OCI-LY7 (cell line): ENCODE results near the gene CD74. TPM values are rescaled to one million over a fixed set of nuclear protein-coding genes. Genes with fewer than 3 reads are reported as not detected.

Experiments used
- BruUV-seq: library from RNA; stranded (reverse); fragments of 400-500 nt; replicated peaks from 2 replicates; lab custom pipeline; 2021; lab: Mats Ljungman, UMichigan
- CTCF ChIA-PET: fragments of 300-600 bp; sonication (Branson Sonifier 250); formaldehyde crosslinking; loops from one replicate; lab custom pipeline; 2022; ENCODE audit warnings: antibody characterized with exemption; ENCODE audit not compliant: unreplicated experiment; lab: Charles Lee
- POLR2A ChIA-PET: fragments of 300-600 bp; sonication (Branson Sonifier 250); formaldehyde crosslinking; loops from one replicate; lab custom pipeline; 2022; ENCODE audit warnings: antibody characterized with exemption; lab: Charles Lee
- DNase-seq: peaks from one replicate; pipeline ENCODE4 v3.0.0-alpha.2; 2015; ENCODE audit warnings: low spot score
- H2AFZ ChIP-seq: fragments of 200-600 bp; sonication (generic), shearing (Covaris generic); 2 replicates; pipeline ENCODE4 v1.6.1; 2014; ENCODE audit warnings: mild to moderate bottlenecking, antibody characterized with exemption, low read length, moderate library complexity
- H3K27ac ChIP-seq: fragments of 200-600 bp; sonication (generic); 2 replicates; pipeline ENCODE4 v1.5.1; 2014; ENCODE audit warnings: mixed run types, low read depth, mild to moderate bottlenecking, moderate library complexity, low read length, inconsistent platforms; ENCODE audit not compliant: poor library complexity, severe bottlenecking
- H3K36me3 ChIP-seq: fragments of 200-600 bp; sonication (generic); 2 replicates; pipeline ENCODE4 v1.6.1; 2014; ENCODE audit warnings: mild to moderate bottlenecking, antibody characterized with exemption, low read length, moderate library complexity, mixed read lengths; ENCODE audit not compliant: insufficient read depth
- H3K4me1 ChIP-seq: fragments of 200-600 bp; sonication (generic); 2 replicates; pipeline ENCODE4 v1.5.1; 2014; ENCODE audit warnings: mild to moderate bottlenecking, low read length; ENCODE audit not compliant: insufficient read depth, poor library complexity, severe bottlenecking
- H3K4me2 ChIP-seq: fragments of 200-600 bp; sonication (generic); 2 replicates; pipeline ENCODE4 v1.6.1; 2014; ENCODE audit warnings: mild to moderate bottlenecking, low read length
- H3K4me3 ChIP-seq: fragments of 200-600 bp; sonication (generic); 2 replicates; pipeline ENCODE4 v1.5.1; 2014; ENCODE audit warnings: mild to moderate bottlenecking, low read depth, low read length; ENCODE audit not compliant: poor library complexity, severe bottlenecking
- H3K79me2 ChIP-seq: fragments of 200-600 bp; sonication (generic); 2 replicates; pipeline ENCODE4 v1.6.1; 2016; ENCODE audit warnings: low read depth, mild to moderate bottlenecking, low read length, moderate library complexity, mixed read lengths; ENCODE audit not compliant: insufficient read depth
- H3K9me2 ChIP-seq: fragments of 200-600 bp; sonication (generic); 2 replicates; pipeline ENCODE4 v1.6.1; 2016; ENCODE audit warnings: mild to moderate bottlenecking, low read length, mixed read lengths; ENCODE audit not compliant: insufficient read depth
- H3K9me3 ChIP-seq: fragments of 200-600 bp; sonication (generic); 2 replicates; pipeline ENCODE4 v1.6.1; 2014; ENCODE audit warnings: mild to moderate bottlenecking, mixed run types, low read length, mixed read lengths
- H4K20me1 ChIP-seq: fragments of 200-600 bp; sonication (generic); 2 replicates; pipeline ENCODE4 v1.6.1; 2014; ENCODE audit warnings: mild to moderate bottlenecking, antibody characterized with exemption, low read length, moderate library complexity, mixed read lengths; ENCODE audit not compliant: insufficient read depth
- CTCF ChIP-seq: fragments of 200-600 bp; sonication (generic); conservative IDR thresholded peaks from 2 replicates; pipeline ENCODE4 v1.5.1; 2014; ENCODE audit warnings: mild to moderate bottlenecking, antibody characterized with exemption, low read length, moderate library complexity, mixed read lengths
- EZH2phosphoT487 ChIP-seq: fragments of 200-600 bp; sonication (generic); IDR thresholded peaks from 2 replicates; pipeline ENCODE4 v1.6.1; 2018; ENCODE audit warnings: low read depth, borderline replicate concordance, mild to moderate bottlenecking, mixed run types, antibody characterized with exemption, low read length, moderate library complexity, mixed read lengths
- intact Hi-C: fragments of 100-400 bp; cut with micrococcal nuclease; formaldehyde crosslinking; loops from one replicate; pipeline ENCODE4 v1.10.0; 2022; ENCODE audit not compliant: unreplicated experiment
- total RNA-seq, 2 experiments: library from RNA; depleted of rRNA in 1 of 2; stranded (reverse); fragments of >200 nt in 1 of 2; shearing (Covaris generic) in 1 of 2; gene quantifications; 2 replicates each; pipeline ENCODE4 v1.2.3, GENCODE V29; 2014 to 2022

The CD74 gene
- total RNA-seq, 2 experiments from 2014 or later = 1,759 to 3,686 TPM

GRCh38 chr5:150407096-150407720 is 5.5 kb downstream of the CD74 start:
- no peak for DNase-seq
- Histone ChIP-seq H3K9me2 (no peaks in the 10 kb centered on the region), H4K20me1 (peaks cover 33% of the 10 kb centered on the region), H3K36me3 (peaks cover 99% of the 10 kb centered on the region), H3K4me3 (peak overlapping the region; percentile 99), H2AFZ (no peak overlapping the region), H3K27ac (peak overlapping the region; percentile 17), H3K4me2 (peak overlapping the region; percentile 94), H3K4me1 (peaks cover 53% of the 10 kb centered on the region), H3K9me3 (no peaks in the 10 kb centered on the region), H3K79me2 (peaks cover 64% of the 10 kb centered on the region)
- TF ChIP-seq EZH2phosphoT487 (no peak), CTCF (no peak)
- intact Hi-C loops = no loop called here
- POLR2A ChIA-PET = interaction anchor here (1.0 kb wide), 1 partner anchor 9 kb away, joined by 7 read pairs; no protein-coding TSS in a partner anchor
- no TSS peak for BruUV-seq
- CTCF ChIA-PET = interaction anchor here (0.6 kb wide), 1 partner anchor 108 kb away, joined by 5 read pairs; no protein-coding TSS in a partner anchor

- Histone ChIP-seq H4K20me1 (peaks cover 30% of the 10 kb centered on the region), H3K79me2 (peaks cover 59% of the 10 kb centered on the region)
- POLR2A ChIA-PET = interaction anchor here (1.0 kb wide), 1 partner anchor 9 kb away, joined by 7 read pairs; no protein-coding TSS in a partner anchor
These were observed 6.0 kb downstream of the CD74 start for GRCh38 chr5:150406723-150407095.

More at GRCh38 chr5:150406723-150407095, 6.0 kb downstream of the CD74 start:
- Histone ChIP-seq H3K9me2 (no peaks in the 10 kb centered on the region), H2AFZ (no peak overlapping the region), H3K9me3 (no peaks in the 10 kb centered on the region), H3K4me2 (peak overlapping the region; percentile 94), H3K4me1 (peaks cover 55% of the 10 kb centered on the region), H3K27ac (peak overlapping the region; percentile 29), H3K36me3 (peaks cover 99% of the 10 kb centered on the region), H3K4me3 (no peak overlapping the region)
- intact Hi-C loops = no loop called here
- no peak for TF ChIP-seq EZH2phosphoT487
- no peak for TF ChIP-seq CTCF
- no peak for DNase-seq
- no TSS peak for BruUV-seq
- CTCF ChIA-PET = interaction anchor here (0.6 kb wide), 1 partner anchor 108 kb away, joined by 5 read pairs; no protein-coding TSS in a partner anchor
